CD14-positive monocyte (primary cell): Measurements from ENCODE around the gene ACOT7. TPM values are rescaled to one million over a fixed set of nuclear protein-coding genes. Genes with fewer than 3 reads are reported as not detected.

Source experiments
- DNase-seq, 3 donors: peaks; one replicate each; pipeline ENCODE4 v3.0.0-alpha.2; 2011 to 2022
- H2AFZ ChIP-seq: 2 replicates; pipeline ENCODE4 v1.6.0; 2012; ENCODE audit warnings: mild to moderate bottlenecking, low read depth, low read length, inconsistent platforms; ENCODE audit not compliant: insufficient read depth, poor library complexity, severe bottlenecking
- H3K27ac ChIP-seq, 2 donors: 1 replicate in 1 of 2; 2 replicates in 1 of 2; pipeline ENCODE4 v1.5.1; 2012 to 2013; ENCODE audit warnings: low read length in 2 of 2, control low read depth in 1 of 2, inconsistent platforms in 1 of 2, low read depth in 1 of 2, mild to moderate bottlenecking in 1 of 2
- H3K27me3 ChIP-seq, 2 donors: one replicate each; pipeline versions ENCODE4 v1.6.0 to v1.6.1; 2011 to 2013; ENCODE audit warnings: low read length in 2 of 2; ENCODE audit not compliant: control insufficient read depth in 2 of 2, insufficient read depth in 2 of 2
- H3K36me3 ChIP-seq, 2 donors: replicated peaks in 1 of 2; 1 replicate in 1 of 2; 2 replicates in 1 of 2; pipeline versions ENCODE4 v1.5.1 to v1.6.1; 2012 to 2013; ENCODE audit warnings: low read length in 2 of 2, control low read depth in 1 of 2, inconsistent platforms in 1 of 2, mild to moderate bottlenecking in 1 of 2; ENCODE audit not compliant: insufficient read depth in 2 of 2, control insufficient read depth in 1 of 2
- H3K4me1 ChIP-seq, 2 donors: 1 replicate in 1 of 2; 2 replicates in 1 of 2; pipeline versions ENCODE4 v1.5.1 to v1.6.1; 2012 to 2013; ENCODE audit warnings: low read length in 2 of 2, control low read depth in 1 of 2, inconsistent platforms in 1 of 2, mild to moderate bottlenecking in 1 of 2, moderate library complexity in 1 of 2; ENCODE audit not compliant: insufficient read depth in 2 of 2, control insufficient read depth in 1 of 2
- H3K4me2 ChIP-seq: replicated peaks from 2 replicates; pipeline ENCODE3; 2012; ENCODE audit warnings: low read length, moderate library complexity, mild to moderate bottlenecking; ENCODE audit not compliant: poor library complexity, severe bottlenecking; ENCODE audit errors: extremely low read depth
- H3K4me3 ChIP-seq, 3 experiments: fragments of 200-600 bp in 1 of 3; sonication (generic) in 1 of 3; replicated peaks in 1 of 3; 1 replicate in 2 of 3; 2 replicates in 1 of 3; pipeline ENCODE4 v1.5.1; 2011 to 2013; ENCODE audit warnings: low read length in 3 of 3, mild to moderate bottlenecking in 3 of 3, control low read depth in 2 of 3, low read depth in 2 of 3, inconsistent platforms in 1 of 3, moderate library complexity in 1 of 3
- H3K79me2 ChIP-seq: 2 replicates; pipeline ENCODE4 v1.6.0; 2012; ENCODE audit warnings: mild to moderate bottlenecking, control low read depth, inconsistent platforms, low read length, moderate library complexity; ENCODE audit not compliant: insufficient read depth
- H3K9ac ChIP-seq: 2 replicates; pipeline ENCODE4 v1.6.0; 2017; ENCODE audit warnings: low read length, mild to moderate bottlenecking; ENCODE audit not compliant: insufficient read depth, poor library complexity, severe bottlenecking
- H3K9me3 ChIP-seq, 2 donors: replicated peaks in 1 of 2; 1 replicate in 1 of 2; 2 replicates in 1 of 2; pipeline versions ENCODE4 v1.5.1 to v1.6.1; 2012 to 2013; ENCODE audit warnings: low read length in 2 of 2, control low read depth in 1 of 2; ENCODE audit not compliant: control insufficient read depth in 1 of 2, insufficient read depth in 1 of 2
- H4K20me1 ChIP-seq: 2 replicates; pipeline ENCODE4 v1.6.0; 2012; ENCODE audit warnings: mild to moderate bottlenecking, low read length, control low read depth, moderate library complexity; ENCODE audit not compliant: insufficient read depth
- H3K27ac Mint-ChIP-seq, 7 donors: one replicate each; pipeline ENCODE4 v1.8.0; 2020; ENCODE audit warnings: mild to moderate bottlenecking in 7 of 7, mixed read lengths in 7 of 7, moderate library complexity in 6 of 7, inconsistent platforms in 2 of 7
- H3K27me3 Mint-ChIP-seq, 3 donors: one replicate each; pipeline ENCODE4 v1.8.0; 2021 to 2022; ENCODE audit warnings: low read depth in 3 of 3, mild to moderate bottlenecking in 3 of 3, mixed read lengths in 3 of 3, moderate library complexity in 3 of 3, inconsistent platforms in 1 of 3
- H3K36me3 Mint-ChIP-seq, 2 donors: one replicate each; pipeline ENCODE4 v1.8.0; 2020; ENCODE audit warnings: mixed read lengths in 2 of 2, inconsistent platforms in 1 of 2, mild to moderate bottlenecking in 1 of 2
- H3K4me1 Mint-ChIP-seq: one replicate; pipeline ENCODE4 v1.8.0; 2020; ENCODE audit warnings: mild to moderate bottlenecking, mixed read lengths
- H3K4me3 Mint-ChIP-seq, 2 donors: one replicate each; pipeline ENCODE4 v1.8.0; 2020; ENCODE audit warnings: mild to moderate bottlenecking in 2 of 2, mixed read lengths in 2 of 2, moderate library complexity in 1 of 2
- H3K9me3 Mint-ChIP-seq, 7 donors: one replicate each; pipeline ENCODE4 v1.8.0; 2020 to 2022; ENCODE audit warnings: mixed read lengths in 7 of 7, mild to moderate bottlenecking in 6 of 7, moderate library complexity in 6 of 7, inconsistent platforms in 2 of 7
- CTCF ChIP-seq: fragments of 200-600 bp; IDR thresholded peaks from one replicate; pipeline ENCODE4 v1.8.0; 2022; ENCODE audit warnings: antibody characterized with exemption, mild to moderate bottlenecking
- WGBS: methylation state at CpG from one replicate; pipeline ENCODE4 v1.1.5; 2013; ENCODE audit warnings: missing lambda C conversion rate; ENCODE audit not compliant: insufficient coverage; 5-methylcytosine and 5-hydroxymethylcytosine counted together
- intact Hi-C, 2 donors: fragments of 100-400 bp; cut with micrococcal nuclease; formaldehyde crosslinking; loops; one replicate each; pipeline versions ENCODE4 v1.15.0 to v1.15.1; 2023
- polyA plus RNA-seq, 3 donors: library from polyadenylated mRNA; depleted of rRNA in 1 of 3; unstranded in 2 of 3; stranded (reverse) in 1 of 3; fragments of 300-500 nt in 2 of 3; fragments of >200 nt in 1 of 3; fragmentation: Illumina TruSeq in 2 of 3; gene quantifications; 1 replicate in 2 of 3; 2 replicates in 1 of 3; pipeline ENCODE4 v1.2.3, GENCODE V29; 2012 to 2021

Gene ACOT7
- polyA plus RNA-seq, 3 donors, result 0.63 to 4.3 (median 1.4) TPM

- DNase-seq, result no peak
- no peaks in the 10 kb centered on the region for H3K4me1 ChIP-seq
- no peaks in the 10 kb centered on the region for H4K20me1 ChIP-seq
- H3K4me3 ChIP-seq, result no peak overlapping the region
- no peak overlapping the region for H3K9ac ChIP-seq
- intact Hi-C loops, result no loop called here
- no peak for TF ChIP-seq CTCF
- H3K4me3 Mint-ChIP-seq, result no peak overlapping the region
- H3K79me2 ChIP-seq, result no peaks in the 10 kb centered on the region
- H3K36me3 ChIP-seq, result no peaks in the 10 kb centered on the region
- H3K27me3 ChIP-seq, result no peaks in the 10 kb centered on the region
- no peaks in the 10 kb centered on the region for H3K9me3 Mint-ChIP-seq
- H2AFZ ChIP-seq, result no peak overlapping the region
- peaks cover 0 to 4% (median 0%) of the 10 kb centered on the region in 3 donors for H3K27me3 Mint-ChIP-seq
- H3K36me3 Mint-ChIP-seq, result peaks cover 0 to 13% of the 10 kb centered on the region in 2 donors
- H3K27ac ChIP-seq, result no peak overlapping the region
- WGBS, result 98% methylated on average over 11 of the region's 16 CpGs
- H3K4me2 ChIP-seq, result no peak overlapping the region
- H3K4me1 Mint-ChIP-seq, result no peaks in the 10 kb centered on the region
- no peaks in the 10 kb centered on the region for H3K9me3 ChIP-seq
- no peak overlapping the region for H3K27ac Mint-ChIP-seq
These were observed 63.1 kb downstream of the ACOT7 start for GRCh38 chr1:6330410-6330911.

GRCh38 chr1:6329851-6330250, 63.7 kb downstream of the ACOT7 start:
- no peak for TF ChIP-seq CTCF
- no peaks in the 10 kb centered on the region for H4K20me1 ChIP-seq
- no peak overlapping the region for H3K4me3 ChIP-seq
- DNase-seq, result no peak
- H3K36me3 ChIP-seq, result no peaks in the 10 kb centered on the region
- no peaks in the 10 kb centered on the region for H3K79me2 ChIP-seq
- Mint-ChIP-seq H3K9me3 (no peaks in the 10 kb centered on the region), H3K36me3 (peaks cover 0 to 14% of the 10 kb centered on the region in 2 donors), H3K27ac (no peak overlapping the region), H3K4me1 (no peaks in the 10 kb centered on the region), H3K27me3 (peaks cover 0 to 4% (median 0%) of the 10 kb centered on the region in 3 donors), H3K4me3 (no peak overlapping the region)
- no peaks in the 10 kb centered on the region for H3K9me3 ChIP-seq
- no peak overlapping the region for H3K4me2 ChIP-seq
- H3K4me1 ChIP-seq, result no peaks in the 10 kb centered on the region
- intact Hi-C loops, result no loop called here
- H2AFZ ChIP-seq, result no peak overlapping the region
- H3K9ac ChIP-seq, result no peak overlapping the region
- H3K27me3 ChIP-seq, result no peaks in the 10 kb centered on the region
- no peak overlapping the region for H3K27ac ChIP-seq
- WGBS, result 67% methylated on average over 7 of the region's 13 CpGs
